CD1c-positive myeloid dendritic cell (primary cell): ENCODE results near the gene MUC4.
"Not testable (repeated sequence)": the region's sequence is repeated elsewhere in the genome, so short reads cannot be mapped to it uniquely, and the experiment has no call there.

Experiments
- DNase-seq: peaks from one replicate; pipeline ENCODE4 v3.0.0-alpha.2; 2016; ENCODE audit errors: extremely low spot score

The MUC4 gene

DNA sequence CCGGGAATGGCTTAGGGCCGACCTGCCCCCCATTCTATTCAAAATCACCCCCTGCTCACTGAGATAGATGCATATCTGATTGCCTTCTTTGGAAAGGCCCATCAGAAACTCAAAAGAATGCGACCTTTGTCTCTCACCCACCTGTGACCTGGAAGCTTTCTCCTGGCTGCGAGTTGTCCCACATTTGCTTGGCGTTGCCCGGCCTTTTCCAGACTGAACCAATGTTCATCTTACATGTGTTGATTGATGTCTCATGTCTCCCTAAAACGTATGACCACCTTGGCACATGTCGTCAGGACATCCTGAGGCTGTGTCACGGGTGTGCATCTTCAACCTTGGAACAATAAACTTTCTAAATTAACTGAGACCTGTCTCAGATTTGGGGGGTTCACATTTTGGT, 94.3 kb downstream of the MUC4 start:
- DNase-seq: no peak

DNA sequence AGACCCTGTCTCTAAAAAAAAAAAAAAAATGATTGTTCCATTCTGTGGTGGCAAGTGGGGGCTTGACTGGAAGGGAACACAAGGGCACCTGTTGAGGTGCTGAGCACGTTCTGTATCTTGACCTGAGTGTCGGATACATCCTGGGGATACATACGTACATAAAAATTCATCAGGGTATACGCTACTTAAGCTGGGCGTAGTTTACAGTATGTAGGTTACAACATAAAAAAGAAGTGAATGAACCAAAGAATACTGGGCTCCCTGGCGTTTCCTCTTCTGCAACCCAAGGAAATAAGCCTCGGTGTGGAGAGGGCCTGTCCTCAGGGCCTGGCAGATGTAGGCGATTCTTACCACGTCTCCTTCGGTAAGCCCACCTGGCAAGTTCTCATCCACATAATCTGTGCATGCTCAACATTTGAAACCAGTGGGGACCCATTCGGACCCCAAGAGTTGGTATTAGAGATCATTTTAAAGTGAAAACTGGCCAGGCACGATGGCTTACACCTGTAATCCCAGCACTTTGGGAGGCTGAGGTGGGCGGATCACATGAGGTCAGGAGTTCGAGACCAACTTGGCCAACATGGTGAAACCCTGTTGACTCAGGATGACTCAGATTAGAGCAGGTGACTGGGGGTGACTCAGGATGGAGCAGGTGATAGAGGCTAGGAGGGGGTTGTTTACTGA, 96.0 kb downstream of the MUC4 start:
- DNase-seq: peak; percentile 55

DNA sequence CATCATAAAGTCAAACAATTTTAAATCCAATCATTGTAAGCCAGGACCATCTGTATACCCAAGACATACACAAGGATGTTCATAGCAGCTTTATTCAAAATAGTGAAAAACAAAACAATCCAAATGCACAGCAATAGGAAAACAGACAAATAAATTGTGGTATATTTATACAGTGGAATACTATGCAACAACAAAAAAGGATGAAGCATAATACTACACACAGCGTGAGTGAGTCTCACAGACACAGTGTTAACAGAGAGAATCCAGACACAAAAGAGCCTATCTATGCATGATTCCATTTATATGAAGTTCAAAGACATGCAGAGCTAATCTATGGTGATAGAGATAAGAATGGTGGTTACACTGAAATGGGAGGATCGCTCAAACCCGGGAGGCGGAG, 96.6 kb downstream of the MUC4 start:
- DNase-seq: no peak

DNA sequence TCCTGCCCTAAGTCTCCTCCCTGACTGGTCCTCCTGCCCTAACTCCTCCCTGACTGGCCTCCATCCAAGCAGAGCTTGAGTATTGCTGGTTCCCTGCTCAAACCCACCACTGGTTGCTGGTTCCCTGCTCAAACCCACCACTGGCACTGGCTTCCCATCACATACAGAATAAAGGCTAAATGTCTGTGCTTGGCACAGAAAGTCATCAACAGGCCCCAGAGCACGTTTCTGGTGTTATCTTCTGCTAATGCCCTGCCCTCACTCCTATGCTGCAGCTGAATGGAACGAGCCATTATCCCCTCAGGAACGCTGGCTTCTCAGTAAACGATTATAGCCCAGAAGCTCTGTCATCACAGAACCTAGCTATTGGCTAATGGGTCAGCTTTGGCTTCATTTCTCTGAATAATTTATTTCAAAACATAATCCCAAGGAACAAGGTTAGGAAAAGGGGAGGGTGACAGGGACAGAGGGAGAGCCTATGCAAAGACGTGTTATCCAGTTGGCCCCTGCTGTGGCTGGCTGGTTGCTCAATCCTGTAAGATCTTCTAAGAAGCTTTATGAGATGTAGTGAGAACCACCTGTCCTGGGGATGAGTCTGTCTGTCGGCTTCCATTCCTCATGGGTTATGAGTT, 97.2 kb downstream of the MUC4 start:
- no peak for DNase-seq

- DNase-seq: not testable (repeated sequence)
Measured at GRCh38 chr3:195713150-195713549, 98.6 kb downstream of the MUC4 start.

DNA sequence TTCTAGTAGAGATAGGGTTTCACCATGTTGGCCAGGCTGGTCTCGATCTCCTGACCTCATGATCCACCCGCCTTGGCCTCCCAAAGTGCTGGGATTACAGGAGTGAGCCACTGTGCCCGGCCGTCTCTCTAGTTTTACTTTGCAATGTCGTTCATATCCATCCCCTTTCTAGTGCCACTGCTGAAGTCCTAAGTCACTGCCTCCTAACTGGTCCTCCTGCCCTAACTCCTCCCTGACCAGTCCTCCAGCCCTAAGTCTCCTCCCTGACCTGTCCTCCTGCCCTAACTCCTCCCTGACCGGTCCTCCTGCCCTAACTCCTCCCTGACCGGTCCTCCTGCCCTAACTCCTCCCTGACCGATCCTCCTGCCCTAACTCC, 99.2 kb downstream of the MUC4 start:
- DNase-seq: not testable (repeated sequence)

- peak; percentile 11 for DNase-seq
Measured at GRCh38 chr3:195711813-195712534, 99.8 kb downstream of the MUC4 start.

DNA sequence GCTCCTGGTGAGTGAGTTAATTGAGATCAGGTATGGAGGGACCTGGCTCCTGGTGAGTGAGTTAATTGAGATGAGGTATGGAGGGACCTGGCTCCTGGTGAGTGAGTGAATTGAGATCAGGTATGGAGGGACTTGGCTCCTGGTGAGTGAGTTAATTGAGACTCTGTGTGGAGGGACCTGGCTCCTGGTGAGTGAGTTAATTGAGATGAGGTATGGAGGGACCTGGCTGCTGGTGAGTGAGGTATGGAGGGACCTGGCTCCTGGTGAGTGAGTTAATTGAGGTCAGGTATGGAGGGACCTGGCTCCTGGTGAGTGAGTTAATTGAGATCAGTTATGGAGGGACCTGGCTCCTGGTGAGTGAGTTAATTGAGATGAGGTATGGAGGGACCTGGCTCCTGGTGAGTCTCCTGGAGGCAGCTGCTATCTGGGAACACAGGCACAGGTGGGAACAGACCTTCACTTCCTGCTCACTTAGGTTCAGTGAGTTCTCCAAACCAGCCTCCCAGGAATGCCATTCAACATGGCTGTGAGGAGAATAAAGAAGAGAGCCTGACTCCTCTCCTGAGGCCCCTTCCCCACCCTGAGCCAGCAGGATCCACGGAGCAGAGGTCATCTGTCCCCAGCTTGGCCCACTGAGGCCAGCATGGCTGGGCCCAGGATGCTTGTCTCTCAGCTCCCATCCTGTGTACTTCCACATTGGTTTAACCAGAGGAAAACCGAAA, 100.5 kb downstream of the MUC4 start:
- DNase-seq: not testable (repeated sequence)

DNA sequence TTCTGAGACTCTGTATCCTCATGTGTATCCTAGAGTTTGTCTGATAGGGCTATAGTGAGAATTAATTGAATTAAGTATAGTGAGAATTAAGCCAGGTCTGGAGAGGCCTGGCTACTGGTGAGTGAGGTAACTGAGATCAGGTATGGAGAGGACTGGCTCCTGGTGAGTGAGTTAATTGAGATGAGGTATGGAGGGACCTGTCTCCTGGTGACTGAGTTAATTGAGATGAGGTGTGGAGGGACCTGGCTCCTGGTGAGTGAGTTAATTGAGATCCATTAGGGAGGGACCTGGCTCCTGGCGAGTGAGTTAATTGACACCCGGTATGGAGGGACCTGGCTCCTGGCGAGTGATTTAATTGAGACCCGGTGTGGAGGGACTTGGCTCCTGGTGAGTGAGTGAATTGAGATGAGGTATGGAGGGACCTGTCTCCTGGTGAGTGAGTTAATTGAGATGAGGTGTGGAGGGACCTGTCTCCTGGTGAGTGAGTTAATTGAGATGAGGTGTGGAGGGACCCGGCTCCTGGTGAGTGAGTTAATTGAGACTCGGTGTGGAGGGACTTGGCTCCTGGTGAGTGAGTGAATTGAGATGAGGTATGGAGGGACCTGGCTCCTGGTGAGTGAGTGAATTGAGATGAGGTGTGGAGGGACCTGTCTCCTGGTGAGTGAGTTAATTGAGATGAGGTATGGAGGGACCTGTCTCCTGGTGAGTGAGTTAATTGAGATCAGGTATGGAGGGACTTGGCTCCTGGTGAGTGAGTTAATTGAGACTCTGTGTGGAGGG, 101.4 kb downstream of the MUC4 start:
- DNase-seq: not testable (repeated sequence)

GRCh38 chr3:195709676-195710085, 102.0 kb downstream of the MUC4 start:
- no peak for DNase-seq

DNA sequence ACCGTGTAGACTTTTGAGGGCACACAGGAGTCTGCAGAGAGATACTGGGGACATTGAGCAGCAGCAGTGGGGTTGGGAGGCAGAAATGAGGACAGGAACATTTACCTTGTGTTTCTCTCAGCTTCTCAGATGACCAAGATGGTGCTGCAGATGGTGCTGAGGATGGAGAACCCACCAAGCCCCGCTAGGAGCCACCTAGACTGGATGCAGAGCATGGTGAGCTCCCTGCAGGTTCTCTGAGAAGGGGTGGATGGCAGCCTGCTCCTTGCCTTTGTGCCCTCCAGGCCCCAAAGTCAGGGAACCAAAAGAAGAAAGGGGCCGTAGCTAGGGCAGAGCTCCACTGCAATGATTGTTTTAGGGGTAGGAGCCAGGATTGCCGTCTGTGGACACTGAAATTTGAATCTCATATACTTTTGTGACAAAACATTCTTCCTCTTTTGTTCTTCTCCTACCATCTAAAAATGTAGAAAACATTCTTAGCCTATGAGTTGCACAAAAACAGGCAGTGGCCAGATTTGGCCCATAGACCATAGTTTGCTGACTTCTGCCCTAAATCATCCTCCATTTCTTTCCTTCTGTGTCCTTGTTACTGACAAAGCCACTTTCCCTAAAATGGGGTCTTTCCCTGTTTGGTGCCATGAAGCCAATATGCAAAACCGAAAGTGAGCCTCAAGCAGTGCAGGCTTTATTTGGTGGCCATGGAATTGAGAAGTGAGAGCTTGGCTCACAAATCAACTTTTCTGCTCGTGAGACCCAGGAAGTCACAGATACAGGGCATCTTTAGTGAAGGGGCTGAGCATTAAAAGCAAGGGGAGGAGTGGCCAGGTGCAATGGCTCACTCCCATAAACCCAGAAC, 102.9 kb downstream of the MUC4 start:
- DNase-seq: no peak

GRCh38 chr3:195708061-195708460, 103.7 kb downstream of the MUC4 start:
- no peak for DNase-seq

DNA sequence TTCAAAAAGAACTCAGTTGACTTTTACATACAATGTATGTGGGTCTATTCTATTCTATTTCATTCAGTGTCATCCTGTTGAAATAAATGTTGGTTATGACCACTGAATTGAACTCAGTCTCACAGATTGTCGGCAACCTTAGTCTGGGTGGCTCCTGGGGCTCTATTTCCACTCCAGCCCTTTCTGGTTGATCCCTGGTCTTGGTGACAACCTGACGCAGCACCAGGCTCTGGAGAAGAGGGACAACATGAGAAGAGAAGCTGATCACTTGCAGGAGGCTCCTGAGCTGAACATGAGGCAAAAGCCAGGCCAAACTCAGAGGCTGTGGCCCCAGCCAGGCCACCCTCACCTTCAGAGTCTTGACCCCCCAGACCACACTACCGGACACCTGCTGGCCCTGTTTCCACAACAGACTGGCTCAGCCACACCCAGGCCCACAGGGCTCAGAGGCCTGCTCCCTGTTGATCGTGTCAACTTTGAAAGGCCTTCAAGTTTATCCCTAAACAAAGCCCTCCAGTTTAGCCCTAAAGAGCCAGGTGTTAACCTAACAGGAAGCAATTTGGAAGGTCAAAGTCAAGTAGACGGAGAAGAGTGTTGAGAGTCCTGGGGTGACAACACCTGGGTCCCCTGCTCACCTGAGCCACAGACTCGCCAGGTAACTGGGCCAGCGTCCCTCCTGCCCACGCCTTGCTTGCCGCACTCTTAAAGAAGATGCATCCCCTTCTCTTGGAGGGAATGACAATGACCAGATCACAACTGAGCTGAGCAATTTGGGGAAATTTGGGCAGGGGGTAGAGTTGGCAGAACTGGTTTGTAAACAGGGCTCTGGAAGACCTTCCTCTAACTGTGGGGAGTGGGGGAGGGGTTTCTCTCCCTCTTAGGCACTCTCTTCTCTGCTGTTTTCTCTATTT, 106.4 kb downstream of the MUC4 start:
- no peak for DNase-seq

DNA sequence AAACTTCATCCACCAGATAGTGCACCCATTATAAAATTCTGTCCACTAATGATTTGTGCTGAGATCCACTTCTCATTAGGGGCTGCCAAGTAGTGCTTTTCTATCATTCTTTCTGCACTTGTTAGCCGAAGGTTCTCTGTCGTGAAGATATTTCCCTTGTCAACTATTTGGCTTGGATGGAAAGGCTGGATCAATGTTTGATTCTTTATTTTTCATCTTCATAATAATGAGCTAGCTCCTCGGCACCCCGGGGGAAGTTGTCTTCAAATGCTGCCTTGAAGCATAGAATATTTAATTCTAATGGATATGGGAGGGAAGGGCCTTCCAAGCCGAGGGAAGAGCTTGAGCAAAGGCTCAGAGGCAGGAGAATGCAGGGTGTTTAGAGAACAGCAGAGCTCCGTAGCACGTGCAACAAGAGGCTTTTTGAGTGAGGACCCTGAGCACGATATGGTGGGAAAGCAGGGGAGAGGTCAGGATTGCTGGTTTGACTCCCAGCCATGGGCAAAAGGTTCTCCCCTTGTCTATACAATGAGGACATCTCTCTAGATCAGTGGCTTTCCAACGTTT, 107.2 kb downstream of the MUC4 start:
- DNase-seq: no peak

DNA sequence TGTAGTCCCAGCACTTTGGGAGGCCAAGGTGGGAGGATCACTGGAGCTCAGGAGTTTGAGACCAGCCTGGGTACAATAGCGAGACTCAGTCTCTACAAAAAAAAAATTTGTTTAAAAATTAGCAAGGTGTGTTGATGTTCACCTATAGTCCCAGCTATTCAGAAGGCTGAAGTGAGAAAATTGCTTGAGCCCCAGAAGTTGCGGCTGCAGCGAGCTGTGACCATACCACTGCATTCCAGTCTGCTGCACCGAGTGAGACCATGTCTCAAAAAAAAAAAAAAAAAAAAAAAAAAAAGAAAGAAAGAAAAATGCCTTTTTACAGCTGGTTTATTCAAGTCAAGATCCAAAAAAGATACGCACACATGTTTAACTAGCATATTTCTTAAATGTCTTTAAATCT, 108.0 kb downstream of the MUC4 start:
- no peak for DNase-seq

GRCh38 chr3:195701042-195701915, 110.5 kb downstream of the MUC4 start:
- DNase-seq: no peak

DNA sequence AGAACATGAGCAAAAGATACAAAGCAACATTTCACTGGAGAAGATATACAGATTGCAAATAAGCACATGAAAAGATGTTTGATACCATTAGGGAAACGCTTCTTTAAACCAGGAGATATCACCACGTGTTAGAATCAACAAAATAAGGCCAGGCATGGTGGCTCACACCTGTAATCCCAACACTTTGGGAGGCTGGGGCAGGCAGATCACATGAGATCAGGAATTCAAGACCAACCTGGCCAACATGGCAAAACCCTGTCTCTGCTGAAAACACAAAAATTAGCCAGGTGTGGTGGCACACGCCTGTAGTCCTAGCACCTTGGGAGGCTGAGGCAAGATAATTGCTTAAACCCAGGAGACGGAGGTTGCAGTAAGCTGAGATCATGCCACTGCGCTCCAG, 111.4 kb downstream of the MUC4 start:
- no peak for DNase-seq

DNA sequence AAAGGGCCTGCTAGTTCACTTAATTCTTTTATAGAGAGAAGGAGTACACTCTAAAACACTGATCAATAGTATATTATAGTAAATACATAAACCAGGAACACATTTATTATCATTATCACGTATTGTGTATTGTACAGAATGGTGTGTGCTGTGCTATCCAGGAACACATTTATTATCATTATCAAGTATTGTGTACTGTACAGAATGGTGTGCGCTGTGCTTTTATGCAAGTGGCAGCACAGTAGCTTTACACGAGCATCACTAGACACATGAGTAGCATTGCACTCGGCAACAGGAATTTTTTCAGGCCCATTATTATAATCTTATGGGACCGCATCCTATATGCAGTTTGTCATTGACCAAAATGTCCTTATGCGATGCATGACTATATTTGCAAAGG, 111.9 kb downstream of the MUC4 start:
- no peak for DNase-seq
